Neural cell (in vitro differentiated cells): ENCODE measurements around the gene SDCBP2. TPM values are rescaled to one million over a fixed set of nuclear protein-coding genes. Genes with fewer than 3 reads are reported as not detected.

Source experiments
- H2AFZ ChIP-seq: fragments of 200-600, 300-800 bp; sonication (generic), shearing (Covaris generic); 2 replicates; pipeline ENCODE4 v1.6.0; 2014; ENCODE audit warnings: low read depth, mild to moderate bottlenecking, antibody characterized with exemption, low read length, moderate library complexity
- H3F3A ChIP-seq: fragments of 200-600 bp; shearing (Covaris generic); 2 replicates; pipeline ENCODE4 v1.6.1; 2016; ENCODE audit warnings: mild to moderate bottlenecking, moderate library complexity, mixed read lengths, antibody characterized with exemption, low read length; ENCODE audit not compliant: insufficient read depth, poor library complexity, severe bottlenecking
- H3K27ac ChIP-seq: fragments of 200-600, 300-800 bp; sonication (generic), shearing (Covaris generic); 2 replicates; pipeline ENCODE4 v1.5.1; 2014; ENCODE audit warnings: mild to moderate bottlenecking, low read length, moderate library complexity
- H3K27me3 ChIP-seq: fragments of 300-800, 200-600 bp; sonication (generic), shearing (Covaris generic); 2 replicates; pipeline ENCODE4 v1.6.0; 2014; ENCODE audit warnings: mild to moderate bottlenecking, low read depth, low read length, moderate library complexity; ENCODE audit not compliant: insufficient read depth
- H3K36me3 ChIP-seq: fragments of 300-800, 200-600 bp; sonication (generic), shearing (Covaris generic); 2 replicates; pipeline ENCODE4 v1.5.1; 2014; ENCODE audit warnings: mild to moderate bottlenecking, antibody characterized with exemption, low read length, moderate library complexity; ENCODE audit not compliant: insufficient read depth
- H3K4me2 ChIP-seq: fragments of 300-800, 200-600 bp; sonication (generic), shearing (Covaris generic); 2 replicates; pipeline ENCODE4 v1.6.0; 2014; ENCODE audit warnings: mild to moderate bottlenecking, low read length
- H3K4me3 ChIP-seq: fragments of 300-800, 200-600 bp; sonication (generic), shearing (Covaris generic); 2 replicates; pipeline ENCODE4 v1.5.1; 2014; ENCODE audit warnings: mild to moderate bottlenecking, low read length, moderate library complexity
- H3K79me2 ChIP-seq: fragments of 200-600 bp; shearing (Covaris generic); replicated peaks from 2 replicates; pipeline ENCODE4 v1.6.0; 2014; ENCODE audit warnings: mild to moderate bottlenecking, low read length, moderate library complexity; ENCODE audit not compliant: insufficient read depth
- H3K9ac ChIP-seq: fragments of 300-800, 200-600 bp; sonication (generic), shearing (Covaris generic); 2 replicates; pipeline ENCODE4 v1.6.1; 2016; ENCODE audit warnings: mild to moderate bottlenecking, low read length, mixed read lengths
- H3K9me2 ChIP-seq: fragments of 200-600 bp; shearing (Covaris generic); 2 replicates; pipeline ENCODE4 v1.6.1; 2016; ENCODE audit warnings: mild to moderate bottlenecking, low read length, mixed read lengths; ENCODE audit not compliant: insufficient read depth
- H3K9me3 ChIP-seq: fragments of 200-600, 300-800 bp; sonication (generic), shearing (Covaris generic); 2 replicates; pipeline ENCODE4 v1.6.1; 2016; ENCODE audit warnings: mild to moderate bottlenecking, mixed run types, low read length, moderate library complexity, mixed read lengths
- H4K20me1 ChIP-seq: fragments of 200-600 bp; shearing (Covaris generic); 2 replicates; pipeline ENCODE4 v1.6.1; 2016; ENCODE audit warnings: mild to moderate bottlenecking, mixed run types; ENCODE audit not compliant: insufficient read depth
- EP300 ChIP-seq: fragments of 450-650 bp; conservative IDR thresholded peaks from 2 replicates; pipeline ENCODE4 v1.6.1; 2014; ENCODE audit warnings: antibody characterized with exemption, mild to moderate bottlenecking, moderate library complexity; ENCODE audit not compliant: poor library complexity, severe bottlenecking
- EZH2 ChIP-seq: fragments of 200-600, 300-800 bp; shearing (Covaris generic), sonication (generic); IDR thresholded peaks from 2 replicates; pipeline ENCODE4 v1.6.1; 2014; ENCODE audit warnings: antibody characterized with exemption, low read length, borderline replicate concordance, mild to moderate bottlenecking; ENCODE audit not compliant: insufficient read depth, poor library complexity, severe bottlenecking
- MXI1 ChIP-seq: fragments of 450-650 bp; conservative IDR thresholded peaks from 2 replicates; pipeline ENCODE4 v1.6.1; 2014; ENCODE audit warnings: antibody characterized with exemption, mild to moderate bottlenecking; ENCODE audit not compliant: poor library complexity, severe bottlenecking
- POLR2AphosphoS5 ChIP-seq: IDR thresholded peaks from 2 replicates; pipeline ENCODE4 v1.6.1; 2012
- RAD21 ChIP-seq: fragments of 450-650 bp; conservative IDR thresholded peaks from 2 replicates; pipeline ENCODE4 v1.6.1; 2014; ENCODE audit warnings: antibody characterized with exemption, mild to moderate bottlenecking, moderate library complexity
- SMC3 ChIP-seq: fragments of 450-650 bp; conservative IDR thresholded peaks from 2 replicates; pipeline ENCODE4 v1.6.1; 2014; ENCODE audit warnings: antibody characterized with exemption, mild to moderate bottlenecking, moderate library complexity; ENCODE audit not compliant: poor library complexity
- TAF1 ChIP-seq: IDR thresholded peaks from 2 replicates; pipeline ENCODE4 v1.6.1; 2012; ENCODE audit warnings: low read depth
- polyA plus RNA-seq: library from polyadenylated mRNA; depleted of rRNA; stranded (reverse); fragments of >200 nt; gene quantifications from 2 replicates; pipeline ENCODE4 v1.2.3, GENCODE V29; 2014
- TF ChIP-seq, protein P1 (sequence below): IDR thresholded peaks from 2 replicates; pipeline ENCODE4 v1.6.1; 2012; ENCODE audit warnings: borderline replicate concordance
- TF ChIP-seq, protein P2 (sequence below): fragments of 450-650 bp; IDR thresholded peaks from 2 replicates; pipeline ENCODE4 v1.5.1; 2014; ENCODE audit warnings: antibody characterized with exemption, mild to moderate bottlenecking, moderate library complexity; ENCODE audit not compliant: poor library complexity, severe bottlenecking

Gene SDCBP2
- polyA plus RNA-seq, 1 donor from 2014 or later, result 5.2 TPM

DNA sequence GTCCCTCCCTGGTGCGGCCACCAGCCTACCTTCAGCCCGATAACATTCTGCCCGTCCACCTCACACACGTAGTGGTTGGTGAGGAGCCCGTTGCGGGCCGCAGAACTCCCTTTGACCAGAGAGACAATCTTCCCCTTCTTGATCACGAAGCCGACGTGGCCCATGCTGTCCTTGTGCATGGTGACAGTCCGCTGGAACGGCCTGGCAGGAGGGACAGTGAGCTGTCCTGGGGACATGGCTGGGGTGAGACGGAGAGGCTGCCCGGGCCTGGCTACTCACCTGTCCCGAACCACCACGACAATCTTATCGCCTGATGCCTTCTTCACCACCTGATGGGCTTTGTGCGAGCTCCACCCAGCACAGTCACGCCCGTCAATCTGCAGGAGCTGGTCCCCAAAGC, 16.6 kb downstream of the SDCBP2 start:
- no peaks in the 10 kb centered on the region for H3K27me3 ChIP-seq
- H4K20me1 ChIP-seq, result no peaks in the 10 kb centered on the region
- H2AFZ ChIP-seq, result no peak overlapping the region
- H3F3A ChIP-seq, result no peaks in the 10 kb centered on the region
- no peak overlapping the region for H3K9ac ChIP-seq
- H3K9me2 ChIP-seq, result no peaks in the 10 kb centered on the region
- H3K4me3 ChIP-seq, result no peak overlapping the region
- no peak overlapping the region for H3K4me2 ChIP-seq
- H3K27ac ChIP-seq, result no peak overlapping the region
- no peaks in the 10 kb centered on the region for H3K79me2 ChIP-seq
- TF ChIP-seq EP300 (no peak), EZH2 (no peak), POLR2AphosphoS5 (no peak), MXI1 (no peak), TAF1 (no peak), RAD21 (no peak), SMC3 (no peak)
- TF ChIP-seq, protein P1, sequence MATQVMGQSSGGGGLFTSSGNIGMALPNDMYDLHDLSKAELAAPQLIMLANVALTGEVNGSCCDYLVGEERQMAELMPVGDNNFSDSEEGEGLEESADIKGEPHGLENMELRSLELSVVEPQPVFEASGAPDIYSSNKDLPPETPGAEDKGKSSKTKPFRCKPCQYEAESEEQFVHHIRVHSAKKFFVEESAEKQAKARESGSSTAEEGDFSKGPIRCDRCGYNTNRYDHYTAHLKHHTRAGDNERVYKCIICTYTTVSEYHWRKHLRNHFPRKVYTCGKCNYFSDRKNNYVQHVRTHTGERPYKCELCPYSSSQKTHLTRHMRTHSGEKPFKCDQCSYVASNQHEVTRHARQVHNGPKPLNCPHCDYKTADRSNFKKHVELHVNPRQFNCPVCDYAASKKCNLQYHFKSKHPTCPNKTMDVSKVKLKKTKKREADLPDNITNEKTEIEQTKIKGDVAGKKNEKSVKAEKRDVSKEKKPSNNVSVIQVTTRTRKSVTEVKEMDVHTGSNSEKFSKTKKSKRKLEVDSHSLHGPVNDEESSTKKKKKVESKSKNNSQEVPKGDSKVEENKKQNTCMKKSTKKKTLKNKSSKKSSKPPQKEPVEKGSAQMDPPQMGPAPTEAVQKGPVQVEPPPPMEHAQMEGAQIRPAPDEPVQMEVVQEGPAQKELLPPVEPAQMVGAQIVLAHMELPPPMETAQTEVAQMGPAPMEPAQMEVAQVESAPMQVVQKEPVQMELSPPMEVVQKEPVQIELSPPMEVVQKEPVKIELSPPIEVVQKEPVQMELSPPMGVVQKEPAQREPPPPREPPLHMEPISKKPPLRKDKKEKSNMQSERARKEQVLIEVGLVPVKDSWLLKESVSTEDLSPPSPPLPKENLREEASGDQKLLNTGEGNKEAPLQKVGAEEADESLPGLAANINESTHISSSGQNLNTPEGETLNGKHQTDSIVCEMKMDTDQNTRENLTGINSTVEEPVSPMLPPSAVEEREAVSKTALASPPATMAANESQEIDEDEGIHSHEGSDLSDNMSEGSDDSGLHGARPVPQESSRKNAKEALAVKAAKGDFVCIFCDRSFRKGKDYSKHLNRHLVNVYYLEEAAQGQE, result no peak
- TF ChIP-seq, protein P2, sequence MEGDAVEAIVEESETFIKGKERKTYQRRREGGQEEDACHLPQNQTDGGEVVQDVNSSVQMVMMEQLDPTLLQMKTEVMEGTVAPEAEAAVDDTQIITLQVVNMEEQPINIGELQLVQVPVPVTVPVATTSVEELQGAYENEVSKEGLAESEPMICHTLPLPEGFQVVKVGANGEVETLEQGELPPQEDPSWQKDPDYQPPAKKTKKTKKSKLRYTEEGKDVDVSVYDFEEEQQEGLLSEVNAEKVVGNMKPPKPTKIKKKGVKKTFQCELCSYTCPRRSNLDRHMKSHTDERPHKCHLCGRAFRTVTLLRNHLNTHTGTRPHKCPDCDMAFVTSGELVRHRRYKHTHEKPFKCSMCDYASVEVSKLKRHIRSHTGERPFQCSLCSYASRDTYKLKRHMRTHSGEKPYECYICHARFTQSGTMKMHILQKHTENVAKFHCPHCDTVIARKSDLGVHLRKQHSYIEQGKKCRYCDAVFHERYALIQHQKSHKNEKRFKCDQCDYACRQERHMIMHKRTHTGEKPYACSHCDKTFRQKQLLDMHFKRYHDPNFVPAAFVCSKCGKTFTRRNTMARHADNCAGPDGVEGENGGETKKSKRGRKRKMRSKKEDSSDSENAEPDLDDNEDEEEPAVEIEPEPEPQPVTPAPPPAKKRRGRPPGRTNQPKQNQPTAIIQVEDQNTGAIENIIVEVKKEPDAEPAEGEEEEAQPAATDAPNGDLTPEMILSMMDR, result no peak
- no peaks in the 10 kb centered on the region for H3K9me3 ChIP-seq
- no peaks in the 10 kb centered on the region for H3K36me3 ChIP-seq

DNA sequence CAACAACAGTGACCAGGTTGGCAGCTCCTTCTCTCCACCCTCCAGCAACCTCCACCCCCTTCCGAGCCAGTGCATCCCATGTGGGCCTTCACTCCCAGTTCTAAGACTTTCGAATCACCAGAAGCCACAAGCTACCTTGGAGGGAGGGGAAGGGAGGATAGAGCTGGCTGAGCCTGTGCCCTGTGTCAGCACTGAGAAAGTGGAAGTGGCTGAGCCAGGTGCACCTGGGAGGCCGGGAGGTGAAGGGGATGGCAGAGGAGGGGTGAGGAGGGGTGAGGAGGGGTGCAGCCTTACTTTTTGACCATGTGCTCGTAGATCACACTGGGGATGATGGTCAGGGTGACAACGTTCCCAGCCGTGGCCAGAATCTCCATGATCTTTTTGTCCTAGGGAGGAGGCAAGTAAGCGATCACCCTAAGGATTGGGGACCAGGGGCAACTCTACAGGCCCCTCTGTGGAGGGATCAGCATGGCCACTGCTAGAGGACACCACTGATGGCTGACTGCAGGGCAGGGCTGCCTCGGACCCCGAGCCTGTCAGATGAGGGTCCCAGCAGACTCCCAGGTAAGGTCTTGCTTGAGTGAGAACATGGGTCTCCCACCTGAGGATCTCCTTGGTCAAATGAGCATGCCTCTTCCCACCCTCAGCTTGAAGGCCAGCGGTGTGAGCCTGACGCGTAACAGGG, 18.3 kb downstream of the SDCBP2 start:
- Histone ChIP-seq H3K9ac (no peak overlapping the region), H2AFZ (no peak overlapping the region), H3K79me2 (no peaks in the 10 kb centered on the region), H3K27ac (no peak overlapping the region), H4K20me1 (no peaks in the 10 kb centered on the region), H3K4me3 (no peak overlapping the region), H3K9me2 (no peaks in the 10 kb centered on the region), H3F3A (no peaks in the 10 kb centered on the region), H3K4me2 (no peak overlapping the region), H3K27me3 (no peaks in the 10 kb centered on the region), H3K9me3 (no peaks in the 10 kb centered on the region), H3K36me3 (no peaks in the 10 kb centered on the region)
- TF ChIP-seq MXI1, result no peak
- TF ChIP-seq TAF1, result no peak
- TF ChIP-seq, protein P1, result no peak
- TF ChIP-seq POLR2AphosphoS5, result no peak
- TF ChIP-seq, protein P2, result no peak
- no peak for TF ChIP-seq EZH2
- TF ChIP-seq SMC3, result no peak
- TF ChIP-seq RAD21, result no peak
- no peak for TF ChIP-seq EP300
